Measurements from ENCODE around the gene KIAA2012. TPM values are rescaled to one million over a fixed set of nuclear protein-coding genes. Genes with fewer than 3 reads are reported as not detected.
"Not testable (repeated sequence)": the region's sequence is repeated elsewhere in the genome, so short reads cannot be mapped to it uniquely, and the experiment has no call there.

The KIAA2012 gene
- total RNA-seq, 1 donor from 2014 or later, result not detected

DNA sequence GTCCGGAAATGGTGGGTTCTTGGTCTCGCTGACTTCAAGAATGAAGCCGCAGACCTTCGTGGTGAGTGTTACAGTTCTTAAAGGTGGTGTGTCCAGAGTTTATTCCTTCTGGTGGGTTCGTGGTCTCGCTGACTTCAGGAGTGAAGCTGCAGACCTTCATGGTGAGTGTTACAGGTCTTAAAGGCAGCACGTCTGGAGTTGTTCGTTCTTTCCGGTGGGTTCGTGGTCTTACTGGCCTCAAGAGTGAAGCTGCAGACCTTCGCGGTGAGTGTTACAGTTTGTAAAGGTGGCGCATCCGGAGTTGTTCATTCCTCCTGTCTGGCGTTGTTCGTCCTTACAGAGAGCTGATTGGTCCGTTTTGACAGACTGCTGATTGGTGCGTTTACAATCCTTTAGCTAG, 63.0 kb downstream of the KIAA2012 start:
- H3K9me3 Mint-ChIP-seq; DNase-seq (ENCODE audit: low spot score); H3K27ac Mint-ChIP-seq; H3K4me3 Mint-ChIP-seq; intact Hi-C loops (cut with micrococcal nuclease); H3K36me3 Mint-ChIP-seq (ENCODE audit: low read depth); H3K27me3 Mint-ChIP-seq (ENCODE audit: insufficient read depth); H3K4me1 Mint-ChIP-seq (ENCODE audit: low read depth): not testable (repeated sequence)

DNA sequence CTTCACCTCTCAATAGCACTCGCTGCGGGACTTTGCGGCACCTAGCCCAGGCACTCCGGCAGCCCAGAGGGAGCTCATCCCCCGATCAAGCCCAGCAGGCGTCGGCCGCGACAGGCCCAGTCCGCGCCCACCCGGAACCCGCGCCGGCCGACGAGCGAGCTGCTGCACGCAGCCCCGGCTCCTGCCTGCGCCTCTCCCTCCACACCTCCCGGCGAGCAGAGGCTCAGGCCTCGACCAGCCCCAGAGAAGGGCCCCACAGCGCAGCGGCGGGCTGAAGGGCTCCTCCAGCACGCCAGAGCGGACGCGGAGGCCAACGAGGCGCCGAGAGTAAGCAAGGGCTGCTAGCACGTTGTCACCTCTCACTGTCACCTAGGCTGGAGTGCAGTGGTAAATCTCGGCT, 63.5 kb downstream of the KIAA2012 start:
- intact Hi-C loops (cut with micrococcal nuclease), result no loop called here
- Mint-ChIP-seq H3K4me1 (ENCODE audit: low read depth) (no peaks in the 10 kb centered on the region), H3K4me3 (no peak overlapping the region), H3K9me3 (no peaks in the 10 kb centered on the region), H3K27me3 (ENCODE audit: insufficient read depth) (peaks cover 3% of the 10 kb centered on the region), H3K36me3 (ENCODE audit: low read depth) (no peaks in the 10 kb centered on the region), H3K27ac (no peak overlapping the region)
- DNase-seq (ENCODE audit: low spot score), result no peak

DNA sequence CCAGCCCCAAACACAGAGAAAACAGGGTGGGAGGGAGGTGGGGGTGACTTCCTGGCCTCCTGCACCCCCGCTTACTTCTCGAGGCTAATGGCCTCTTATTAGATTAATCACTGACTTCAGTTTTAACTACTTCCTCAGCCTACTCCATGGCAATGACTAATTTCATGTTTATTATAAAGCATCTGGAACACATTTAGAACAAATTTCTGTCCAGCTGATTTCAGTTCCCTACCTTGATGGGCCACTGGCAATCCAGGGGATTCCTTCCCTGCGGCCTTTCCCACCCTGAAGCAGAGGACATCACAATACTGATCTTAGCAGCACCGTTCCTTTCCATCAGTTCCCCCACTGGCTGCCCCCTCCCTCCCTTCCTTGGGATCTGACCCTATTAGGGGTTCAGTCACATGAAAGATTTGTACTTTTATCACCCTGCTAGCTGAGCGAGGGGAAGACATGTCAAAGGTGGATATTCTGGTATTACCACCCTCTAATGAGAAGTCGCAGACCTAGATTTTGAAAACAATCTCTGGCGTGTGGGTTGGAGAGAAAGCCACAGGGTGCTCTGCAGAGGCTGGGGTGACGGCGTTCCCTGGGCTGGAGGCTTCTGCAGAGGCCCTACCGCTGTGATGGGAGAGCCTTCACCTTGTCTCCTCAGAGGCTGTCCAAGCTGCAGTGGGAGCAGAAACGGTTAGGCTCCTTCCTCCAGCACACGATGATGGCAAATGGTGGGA, 67.6 kb downstream of the KIAA2012 start:
- Mint-ChIP-seq H3K9me3 (no peaks in the 10 kb centered on the region), H3K4me1 (ENCODE audit: low read depth) (no peaks in the 10 kb centered on the region), H3K36me3 (ENCODE audit: low read depth) (no peaks in the 10 kb centered on the region), H3K27me3 (ENCODE audit: insufficient read depth) (peaks cover 9% of the 10 kb centered on the region), H3K4me3 (no peak overlapping the region), H3K27ac (no peak overlapping the region)
- intact Hi-C loops (cut with micrococcal nuclease), result no loop called here
- no peak for DNase-seq (ENCODE audit: low spot score)

DNA sequence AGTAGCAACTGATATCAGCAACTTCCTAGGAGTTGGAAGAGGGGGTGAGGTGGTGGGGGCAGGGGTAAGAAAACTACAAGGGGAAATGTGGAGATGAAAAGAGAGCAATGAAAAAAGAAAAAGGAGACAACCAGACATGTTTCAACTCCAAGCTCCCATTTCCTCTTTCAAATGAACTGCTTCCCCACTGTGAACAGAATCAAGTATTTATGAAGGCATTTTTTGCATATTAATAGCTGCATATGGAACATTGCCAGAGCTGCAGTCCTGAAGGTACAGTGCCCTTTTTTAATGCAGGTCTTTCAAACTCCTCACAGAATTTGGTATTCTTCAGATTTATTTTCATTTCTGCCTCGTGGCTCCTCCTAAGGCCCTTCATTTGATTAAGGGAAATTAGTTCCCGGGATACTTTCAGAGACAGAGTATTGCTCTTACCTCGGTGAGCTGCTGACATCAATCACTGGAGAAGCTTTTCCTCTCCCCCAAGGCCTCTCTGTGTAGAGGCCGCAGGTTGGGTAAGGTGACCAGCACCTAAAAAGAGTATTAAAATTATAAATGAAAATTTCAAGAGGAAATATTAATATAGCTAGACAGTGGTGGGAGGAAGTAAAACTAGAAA, 68.4 kb downstream of the KIAA2012 start:
- H3K4me3 Mint-ChIP-seq, result no peak overlapping the region
- intact Hi-C loops (cut with micrococcal nuclease), result no loop called here

DNA sequence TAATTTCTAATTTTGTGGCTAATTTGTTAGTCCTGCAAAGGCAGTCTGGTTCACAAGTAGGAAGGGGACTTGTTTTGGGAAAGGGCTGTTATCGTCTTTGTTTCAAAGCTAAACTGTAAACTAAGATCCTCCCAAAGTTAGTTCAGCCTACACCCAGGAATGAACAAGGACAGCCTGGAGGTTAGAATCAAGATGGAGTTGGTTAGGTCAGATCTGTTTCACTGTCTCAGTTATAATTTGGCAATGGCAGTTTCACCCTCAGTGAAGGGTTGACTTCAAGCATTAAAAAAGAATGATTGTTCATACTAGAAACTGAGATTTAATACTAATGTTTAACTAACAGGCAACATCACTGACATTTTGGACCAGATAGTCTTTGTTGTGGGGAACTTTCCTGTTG, 69.5 kb downstream of the KIAA2012 start:
- Mint-ChIP-seq H3K4me3 (no peak overlapping the region), H3K36me3 (ENCODE audit: low read depth) (no peaks in the 10 kb centered on the region), H3K4me1 (ENCODE audit: low read depth) (no peaks in the 10 kb centered on the region), H3K27me3 (ENCODE audit: insufficient read depth) (peaks cover 9% of the 10 kb centered on the region), H3K9me3 (no peaks in the 10 kb centered on the region), H3K27ac (no peak overlapping the region)
- intact Hi-C loops (cut with micrococcal nuclease), result no loop called here
- DNase-seq (ENCODE audit: low spot score), result no peak

More for the DNA sequence above, 68.4 kb downstream of the KIAA2012 start:
- H3K4me1 Mint-ChIP-seq (ENCODE audit: low read depth), result no peaks in the 10 kb centered on the region
- no peak overlapping the region for H3K27ac Mint-ChIP-seq
- no peak for DNase-seq (ENCODE audit: low spot score)
- H3K27me3 Mint-ChIP-seq (ENCODE audit: insufficient read depth), result peaks cover 9% of the 10 kb centered on the region
- no peaks in the 10 kb centered on the region for H3K9me3 Mint-ChIP-seq
- H3K36me3 Mint-ChIP-seq (ENCODE audit: low read depth), result no peaks in the 10 kb centered on the region

DNA sequence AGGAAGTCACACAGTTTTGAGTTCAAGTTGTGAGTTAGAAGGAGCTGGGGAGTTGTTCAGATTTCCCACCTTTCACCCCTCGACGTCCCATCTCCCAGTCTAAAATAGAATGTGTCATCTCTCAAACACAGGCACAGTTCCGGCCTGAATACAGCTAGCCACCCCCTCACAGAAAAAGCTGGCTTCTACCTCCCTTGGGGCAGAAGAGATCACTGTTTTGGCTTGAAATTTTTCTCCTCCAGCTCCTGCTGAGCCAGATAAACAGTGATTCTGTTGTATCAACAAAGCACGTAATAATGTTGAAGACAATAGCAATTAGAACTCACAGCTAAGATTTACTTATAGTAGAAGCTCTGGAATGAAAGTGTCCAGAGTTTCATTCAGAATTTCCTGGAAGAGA, 74.7 kb downstream of the KIAA2012 start:
- no peaks in the 10 kb centered on the region for H3K36me3 Mint-ChIP-seq (ENCODE audit: low read depth)
- peaks cover 11% of the 10 kb centered on the region for H3K27me3 Mint-ChIP-seq (ENCODE audit: insufficient read depth)
- H3K4me3 Mint-ChIP-seq, result no peak overlapping the region
- DNase-seq (ENCODE audit: low spot score), result no peak
- no peaks in the 10 kb centered on the region for H3K4me1 Mint-ChIP-seq (ENCODE audit: low read depth)
- intact Hi-C loops (cut with micrococcal nuclease), result no loop called here
- no peaks in the 10 kb centered on the region for H3K9me3 Mint-ChIP-seq
- H3K27ac Mint-ChIP-seq, result no peak overlapping the region

DNA sequence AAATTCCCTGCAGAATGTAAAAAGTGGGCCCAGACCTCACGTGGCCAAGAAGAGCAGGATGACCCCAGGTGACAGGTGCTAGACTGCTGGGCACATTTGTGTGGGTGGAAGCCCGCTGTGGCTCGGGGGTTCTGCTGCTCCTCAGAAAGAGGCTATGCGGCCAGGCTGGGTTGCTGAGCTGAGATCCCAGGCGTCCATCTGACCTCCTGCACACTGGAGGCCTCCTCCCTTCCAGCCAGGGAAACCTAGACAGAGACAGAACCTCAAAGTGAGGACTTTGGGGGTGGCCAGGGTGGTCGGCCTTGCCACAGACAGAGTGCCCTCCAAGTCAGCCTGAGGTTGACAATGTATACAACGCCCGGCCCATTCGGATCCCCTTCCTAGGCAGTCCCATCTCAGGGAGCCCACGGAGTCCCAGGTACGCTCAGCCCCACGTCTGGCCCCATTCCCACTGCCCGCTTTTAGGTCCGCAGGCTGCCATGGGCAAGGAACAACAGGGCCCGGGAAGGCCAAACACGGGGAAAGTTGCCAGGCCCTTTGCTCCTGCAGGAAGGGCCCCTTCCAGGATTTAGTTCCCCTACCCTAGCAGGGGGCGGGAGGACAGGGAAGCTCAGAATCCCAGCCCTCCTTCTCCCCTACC, 75.6 kb downstream of the KIAA2012 start:
- Mint-ChIP-seq H3K27ac (no peak overlapping the region), H3K9me3 (no peaks in the 10 kb centered on the region), H3K4me1 (ENCODE audit: low read depth) (no peaks in the 10 kb centered on the region), H3K27me3 (ENCODE audit: insufficient read depth) (peaks cover 10% of the 10 kb centered on the region), H3K36me3 (ENCODE audit: low read depth) (no peaks in the 10 kb centered on the region), H3K4me3 (no peak overlapping the region)
- DNase-seq (ENCODE audit: low spot score), result no peak
- intact Hi-C loops (cut with micrococcal nuclease), result no loop called here

DNA sequence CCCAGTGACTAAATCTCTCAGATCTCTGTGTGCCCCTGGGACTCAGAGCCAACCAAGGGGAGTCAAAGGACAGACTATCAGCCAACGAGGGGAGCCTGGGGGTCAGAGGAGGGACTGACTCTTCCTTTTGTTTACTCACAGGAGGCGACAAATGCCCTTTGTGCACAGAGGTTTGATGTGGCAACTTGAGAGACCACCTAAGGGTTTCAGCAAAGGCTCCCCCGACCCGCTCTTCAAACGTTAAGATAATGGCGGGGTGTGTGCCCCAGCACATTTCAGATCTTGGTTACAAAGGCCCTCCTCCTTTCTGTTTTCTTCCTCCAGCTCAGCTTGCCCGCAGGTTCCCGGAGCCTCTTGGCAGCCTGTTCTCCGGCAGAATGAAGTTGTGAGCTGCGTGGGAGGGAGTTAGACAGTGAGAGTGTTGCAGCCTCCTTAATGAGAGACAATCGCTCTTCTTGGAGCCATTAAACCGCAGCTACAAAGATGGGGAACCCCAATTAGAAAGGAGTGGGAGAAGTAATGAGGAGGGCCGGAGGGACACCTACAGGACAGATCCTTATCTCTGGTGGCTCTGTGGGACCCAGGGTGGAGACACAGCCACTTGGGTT, 76.2 kb downstream of the KIAA2012 start:
- intact Hi-C loops (cut with micrococcal nuclease), result no loop called here
- no peak overlapping the region for H3K4me3 Mint-ChIP-seq
- H3K4me1 Mint-ChIP-seq (ENCODE audit: low read depth), result no peaks in the 10 kb centered on the region
- H3K27ac Mint-ChIP-seq, result no peak overlapping the region
- DNase-seq (ENCODE audit: low spot score), result no peak
- H3K27me3 Mint-ChIP-seq (ENCODE audit: insufficient read depth), result peaks cover 9% of the 10 kb centered on the region
- no peaks in the 10 kb centered on the region for H3K9me3 Mint-ChIP-seq
- H3K36me3 Mint-ChIP-seq (ENCODE audit: low read depth), result no peaks in the 10 kb centered on the region

DNA sequence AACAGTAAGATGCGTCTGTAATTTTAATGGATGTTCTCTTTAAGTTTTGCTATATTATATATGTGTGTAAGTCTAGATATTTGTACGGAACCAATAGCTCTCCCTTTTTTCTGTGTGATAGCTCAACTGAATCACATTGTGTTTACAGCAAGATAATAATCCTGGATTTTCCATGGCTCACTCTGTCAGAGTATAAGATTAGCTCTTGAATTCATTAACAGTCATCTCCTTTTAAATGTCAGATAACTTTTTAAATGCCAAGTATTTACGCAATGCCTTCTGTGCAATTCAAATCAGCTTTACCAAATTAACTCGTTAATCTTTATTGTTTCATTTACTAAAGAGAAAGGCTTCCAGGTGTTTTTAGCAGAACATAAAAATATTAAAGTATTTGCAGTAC, 76.9 kb downstream of the KIAA2012 start:
- intact Hi-C loops (cut with micrococcal nuclease), result no loop called here
- Mint-ChIP-seq H3K9me3 (no peaks in the 10 kb centered on the region), H3K4me1 (ENCODE audit: low read depth) (no peaks in the 10 kb centered on the region), H3K4me3 (no peak overlapping the region), H3K27ac (no peak overlapping the region), H3K36me3 (ENCODE audit: low read depth) (no peaks in the 10 kb centered on the region), H3K27me3 (ENCODE audit: insufficient read depth) (peaks cover 9% of the 10 kb centered on the region)
- DNase-seq (ENCODE audit: low spot score), result no peak

DNA sequence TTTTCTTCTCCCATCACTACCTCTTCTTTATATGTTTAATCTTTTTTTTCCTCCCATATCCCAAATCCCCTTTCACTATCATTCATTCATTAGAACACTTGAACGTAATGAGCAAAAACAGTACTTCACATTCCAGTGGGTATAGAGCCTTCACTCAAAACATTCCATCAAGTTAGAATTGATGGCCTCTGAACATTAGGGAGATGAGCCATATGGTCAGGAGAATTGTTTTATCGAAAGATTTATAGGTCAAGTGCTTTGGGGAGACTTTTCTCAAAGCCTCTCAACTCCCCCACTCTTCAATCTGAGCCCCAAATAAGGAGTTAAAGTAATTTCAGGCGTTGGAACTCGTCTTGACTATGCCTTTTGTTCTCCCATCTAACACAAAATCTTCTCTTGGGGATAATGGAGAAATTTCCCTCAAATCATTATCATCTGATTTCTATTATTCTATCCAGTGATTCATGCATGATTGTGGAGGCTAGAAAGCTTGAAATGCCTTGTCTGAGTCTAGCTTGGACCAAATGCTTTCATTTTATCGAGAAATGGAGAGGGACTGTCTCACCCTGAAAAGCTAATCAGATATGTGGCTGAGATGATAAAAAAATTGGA, 79.2 kb downstream of the KIAA2012 start:
- Mint-ChIP-seq H3K36me3 (ENCODE audit: low read depth) (no peaks in the 10 kb centered on the region), H3K27ac (peak overlapping the region; percentile 24), H3K4me3 (no peak overlapping the region), H3K27me3 (ENCODE audit: insufficient read depth) (peaks cover 10% of the 10 kb centered on the region), H3K9me3 (no peaks in the 10 kb centered on the region), H3K4me1 (ENCODE audit: low read depth) (no peaks in the 10 kb centered on the region)
- no peak for DNase-seq (ENCODE audit: low spot score)
- intact Hi-C loops (cut with micrococcal nuclease), result no loop called here

DNA sequence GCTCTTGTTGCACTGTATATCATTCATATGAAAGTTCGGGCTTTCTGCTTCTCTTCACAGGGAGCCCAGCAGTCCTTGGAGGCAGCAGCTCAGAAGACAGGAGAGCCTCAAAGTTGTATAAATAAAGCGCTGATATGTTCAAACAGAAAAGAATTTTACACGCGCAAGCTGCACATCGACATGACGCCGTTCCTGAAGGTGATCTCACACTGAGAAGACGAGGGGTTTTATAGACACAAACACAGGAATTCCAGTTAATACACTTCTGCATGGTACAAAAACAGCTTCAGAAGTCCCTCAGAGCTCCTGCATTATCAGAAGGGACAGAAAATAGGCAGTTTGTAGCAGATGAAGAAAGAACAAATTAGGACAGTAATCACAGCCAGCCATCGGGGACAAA, 81.6 kb downstream of the KIAA2012 start:
- H3K4me3 Mint-ChIP-seq, result no peak overlapping the region
- peaks cover 11% of the 10 kb centered on the region for H3K27me3 Mint-ChIP-seq (ENCODE audit: insufficient read depth)
- no peak for DNase-seq (ENCODE audit: low spot score)
- no peak overlapping the region for H3K27ac Mint-ChIP-seq
- H3K36me3 Mint-ChIP-seq (ENCODE audit: low read depth), result no peaks in the 10 kb centered on the region
- H3K4me1 Mint-ChIP-seq (ENCODE audit: low read depth), result no peaks in the 10 kb centered on the region
- intact Hi-C loops (cut with micrococcal nuclease), result no loop called here
- H3K9me3 Mint-ChIP-seq, result no peaks in the 10 kb centered on the region

DNA sequence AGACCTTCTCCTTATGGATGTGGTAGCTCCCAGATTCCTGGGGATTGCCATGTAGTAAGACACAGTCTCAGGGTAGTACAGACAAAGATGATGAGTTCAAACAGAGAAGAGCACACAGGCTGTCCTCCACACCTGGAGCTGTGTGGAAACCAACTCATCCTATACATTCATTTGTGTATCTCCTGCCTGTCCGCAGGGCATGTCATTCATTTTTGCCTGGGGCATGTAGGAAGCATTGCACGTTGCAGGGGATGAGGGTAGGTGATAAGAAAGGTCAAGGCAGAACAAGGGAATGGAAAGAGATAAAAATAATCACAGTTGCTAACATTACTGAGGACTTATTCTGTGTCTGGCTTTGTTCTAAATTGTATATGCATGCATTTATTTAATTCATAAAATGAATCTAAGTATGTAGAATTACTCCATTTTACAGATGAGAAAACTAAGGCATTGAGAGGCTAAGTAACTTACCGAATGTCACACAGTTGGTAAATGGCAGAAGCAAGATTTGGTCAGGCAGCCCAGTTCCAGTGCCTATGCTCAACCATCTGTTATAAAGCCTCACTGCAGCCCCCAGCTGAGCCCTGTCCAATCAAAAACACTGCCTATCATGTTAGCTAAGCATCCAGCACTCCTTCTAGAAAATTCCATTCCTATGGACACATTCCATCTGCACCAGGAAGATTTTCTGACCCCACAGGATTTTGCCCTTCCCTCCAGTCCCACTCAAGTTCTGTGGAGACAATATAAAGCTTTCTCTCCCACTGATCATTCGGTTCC, 84.3 kb downstream of the KIAA2012 start:
- Mint-ChIP-seq H3K36me3 (ENCODE audit: low read depth) (no peaks in the 10 kb centered on the region), H3K27ac (no peak overlapping the region), H3K27me3 (ENCODE audit: insufficient read depth) (peaks cover 6% of the 10 kb centered on the region), H3K4me3 (no peak overlapping the region), H3K9me3 (no peaks in the 10 kb centered on the region), H3K4me1 (ENCODE audit: low read depth) (peaks cover 14% of the 10 kb centered on the region)
- DNase-seq (ENCODE audit: low spot score), result no peak
- intact Hi-C loops (cut with micrococcal nuclease), result no loop called here

All from activated T-helper 1 cell treated with anti-CD3 and anti-CD28 coated beads, Interleukin-12 subunit alpha, Interleukin-12 subunit beta, Interleukin-2, Interleukin-4 antibody, amounts not matched to agents 30 ng/mL and 10 ng/mL and 1 ng/mL, durations not matched to agents 14 hours and 24 hours and 36 hours (primary cell).